Effector CD8-positive, alpha-beta T cell (primary cell): ENCODE data around the gene ATG9B.

ENCODE experiments used
- DNase-seq: peaks from one replicate; lab custom pipeline; 2025; lab: John Stamatoyannopoulos, UW

ATG9B gene

DNA sequence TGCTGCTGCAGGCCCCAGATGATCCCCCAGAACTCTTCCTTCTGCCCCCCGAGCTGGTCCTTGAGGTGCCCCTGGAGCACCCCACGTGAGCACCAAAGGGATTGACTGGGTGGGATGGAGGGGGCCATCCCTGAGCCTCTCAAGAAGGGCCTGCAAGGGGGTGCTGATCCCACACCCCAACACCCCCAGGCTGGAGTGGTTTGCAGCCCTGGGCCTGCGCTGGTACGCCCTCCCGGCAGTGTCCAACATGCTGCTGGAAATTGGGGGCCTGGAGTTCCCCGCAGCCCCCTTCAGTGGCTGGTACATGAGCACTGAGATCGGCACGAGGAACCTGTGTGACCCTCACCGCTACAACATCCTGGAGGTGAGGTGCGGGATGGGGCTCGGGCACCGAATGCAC is 25.3 kb downstream of the ATG9B start:
- DNase-seq = no peak

GRCh38 chr7:150998341-150998740 is 26.0 kb downstream of the ATG9B start:
- no peak for DNase-seq

- DNase-seq = no peak
Observed at GRCh38 chr7:150997817-150998216, 26.5 kb downstream of the ATG9B start.

GRCh38 chr7:150997075-150997511 is 27.2 kb downstream of the ATG9B start:
- DNase-seq = no peak

- no peak for DNase-seq
Observed at GRCh38 chr7:150996376-150997074, 27.8 kb downstream of the ATG9B start.

DNA sequence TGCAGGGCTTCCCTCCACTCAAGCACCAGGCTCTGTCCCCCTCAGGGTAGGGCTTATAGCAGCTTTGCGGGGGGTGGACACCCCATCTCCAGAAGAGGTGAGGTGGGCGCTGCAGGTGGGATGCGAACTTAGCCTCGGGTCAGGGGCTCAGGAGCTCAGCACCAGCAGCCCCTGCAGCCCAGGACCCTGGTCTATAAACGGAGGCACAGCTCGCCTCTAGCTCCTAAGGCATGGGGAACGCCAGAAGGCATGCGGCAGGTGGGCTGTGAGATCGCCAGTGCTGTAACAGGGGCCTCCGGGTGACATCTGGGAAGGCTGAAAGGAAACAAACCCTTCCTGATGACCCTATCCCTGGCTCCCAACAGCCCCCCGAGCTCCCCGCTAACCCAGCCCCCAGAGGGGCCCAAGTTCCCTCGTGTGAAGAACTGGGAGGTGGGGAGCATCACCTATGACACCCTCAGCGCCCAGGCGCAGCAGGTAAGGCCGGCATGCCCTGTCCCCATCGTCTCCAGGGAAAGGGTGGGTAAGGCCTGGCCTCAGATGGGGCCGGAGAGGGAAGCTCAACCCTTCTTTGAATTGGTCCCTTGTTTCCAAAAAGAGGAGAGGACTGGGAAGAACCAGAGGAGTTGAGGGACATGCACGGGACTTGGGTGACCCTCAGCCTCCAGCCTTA is 29.3 kb downstream of the ATG9B start:
- no peak for DNase-seq

- no peak for DNase-seq
Observed at GRCh38 chr7:150994141-150994837, 30.0 kb downstream of the ATG9B start.

DNA sequence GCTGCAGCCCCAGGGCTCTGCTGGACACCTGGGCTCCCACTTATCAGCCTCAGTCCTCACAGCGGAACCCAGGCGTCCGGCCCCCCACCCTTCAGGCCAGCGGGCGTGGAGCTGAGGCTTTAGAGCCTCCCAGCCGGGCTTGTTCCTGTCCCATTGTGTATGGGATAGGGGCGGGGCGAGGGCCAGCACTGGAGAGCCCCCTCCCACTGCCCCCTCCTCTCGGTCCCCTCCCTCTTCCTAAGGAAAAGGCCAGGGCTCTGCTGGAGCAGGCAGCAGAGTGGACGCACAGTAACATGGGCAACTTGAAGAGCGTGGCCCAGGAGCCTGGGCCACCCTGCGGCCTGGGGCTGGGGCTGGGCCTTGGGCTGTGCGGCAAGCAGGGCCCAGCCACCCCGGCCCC is 30.8 kb downstream of the ATG9B start:
- DNase-seq = no peak

- no peak for DNase-seq
Observed at GRCh38 chr7:150992833-150993302, 31.4 kb downstream of the ATG9B start.

- no peak for DNase-seq
Observed at GRCh38 chr7:150992051-150992640, 32.1 kb downstream of the ATG9B start.

GRCh38 chr7:150990416-150991186 is 33.7 kb downstream of the ATG9B start, which contains the start of gene NOS3:
Gene NOS3 (plus strand): TSS chr7:150991017. CDS start chr7:150993804, 2,787 bp downstream.
- DNase-seq = no peak

- DNase-seq = no peak
Observed at GRCh38 chr7:150989456-150989855, 34.8 kb downstream of the ATG9B start.

GRCh38 chr7:150988230-150989226 is 35.8 kb downstream of the ATG9B start:
- peak; percentile 60 for DNase-seq

- no peak for DNase-seq
Observed at GRCh38 chr7:150986556-150986955, 37.7 kb downstream of the ATG9B start.

- peak; percentile 13 for DNase-seq
Observed at GRCh38 chr7:150986099-150986512, 38.2 kb downstream of the ATG9B start.

- DNase-seq = no peak
Observed at GRCh38 chr7:150983893-150984368, 40.4 kb downstream of the ATG9B start.

GRCh38 chr7:150982351-150982750 is 41.9 kb downstream of the ATG9B start:
- no peak for DNase-seq

DNA sequence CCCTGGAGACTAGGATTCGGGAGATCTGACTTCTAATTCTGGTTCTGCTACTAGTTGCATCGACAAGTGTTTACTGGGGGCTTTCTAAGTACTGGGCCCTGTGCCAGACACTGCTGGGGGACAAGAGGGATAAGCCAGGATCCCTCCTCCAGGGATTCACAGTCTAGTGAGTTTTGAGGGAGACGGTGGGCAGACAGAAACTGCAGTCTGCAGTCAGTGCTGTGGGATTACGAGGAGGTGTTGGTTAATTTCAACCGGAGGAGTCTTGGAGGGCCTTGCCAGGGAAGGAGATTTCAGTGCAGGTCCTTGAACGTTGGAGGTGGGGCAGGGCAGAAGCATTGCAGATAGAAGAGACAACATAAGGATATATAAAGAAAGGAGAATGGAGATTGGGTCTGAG is 42.6 kb downstream of the ATG9B start:
- DNase-seq = no peak

GRCh38 chr7:150980663-150981062 is 43.6 kb downstream of the ATG9B start:
- no peak for DNase-seq
